RWPE2 (cell line): Measurements from ENCODE around the gene SLC39A2.

Source experiments
- ATAC-seq: fragments of 200-7000 bp; cut with Tn5 transposase; 3 replicates; pipeline ENCODE4 v1.9.1; 2021; ENCODE audit warnings: low read depth
- DNase-seq: peaks from one replicate; pipeline ENCODE4 v3.0.0-alpha.2; 2020; ENCODE audit warnings: low spot score
- H3K27ac ChIP-seq: fragments of 450-650 bp; 2 replicates; pipeline ENCODE4 v1.5.1; 2017; ENCODE audit warnings: mild to moderate bottlenecking; ENCODE audit not compliant: poor library complexity, severe bottlenecking
- H3K27me3 ChIP-seq: fragments of 250-450 bp; sonication (Bioruptor Pico); 2 replicates; pipeline ENCODE4 v1.5.1; 2021; ENCODE audit warnings: mild to moderate bottlenecking, moderate library complexity; ENCODE audit not compliant: insufficient read depth, poor library complexity, severe bottlenecking
- H3K36me3 ChIP-seq: fragments of 250-450 bp; sonication (Bioruptor Pico); 2 replicates; pipeline ENCODE4 v1.5.1; 2020; ENCODE audit warnings: low read depth, mild to moderate bottlenecking, moderate library complexity
- H3K4me1 ChIP-seq: fragments of 250-450 bp; sonication (Bioruptor Pico); 2 replicates; pipeline ENCODE4 v1.5.1; 2021; ENCODE audit warnings: mild to moderate bottlenecking, moderate library complexity; ENCODE audit not compliant: insufficient read depth, poor library complexity, severe bottlenecking
- H3K4me3 ChIP-seq: fragments of 250-450 bp; sonication (Bioruptor Pico); 2 replicates; pipeline ENCODE4 v1.5.1; 2021; ENCODE audit warnings: mild to moderate bottlenecking, moderate library complexity; ENCODE audit not compliant: severe bottlenecking
- H3K9me3 ChIP-seq: fragments of 250-450 bp; sonication (Bioruptor Pico); 2 replicates; pipeline ENCODE4 v1.5.1; 2021; ENCODE audit warnings: mild to moderate bottlenecking, moderate library complexity; ENCODE audit not compliant: severe bottlenecking
- TF ChIP-seq, protein P1 (sequence below): fragments of 450-650 bp; IDR thresholded peaks from one replicate; pipeline ENCODE4 v1.5.1; 2017; ENCODE audit warnings: mild to moderate bottlenecking, moderate library complexity; ENCODE audit not compliant: poor library complexity, severe bottlenecking

The SLC39A2 gene

GRCh38 chr14:21016413-21017190 lies 17.5 kb downstream of the SLC39A2 start:
- TF ChIP-seq, protein P1, sequence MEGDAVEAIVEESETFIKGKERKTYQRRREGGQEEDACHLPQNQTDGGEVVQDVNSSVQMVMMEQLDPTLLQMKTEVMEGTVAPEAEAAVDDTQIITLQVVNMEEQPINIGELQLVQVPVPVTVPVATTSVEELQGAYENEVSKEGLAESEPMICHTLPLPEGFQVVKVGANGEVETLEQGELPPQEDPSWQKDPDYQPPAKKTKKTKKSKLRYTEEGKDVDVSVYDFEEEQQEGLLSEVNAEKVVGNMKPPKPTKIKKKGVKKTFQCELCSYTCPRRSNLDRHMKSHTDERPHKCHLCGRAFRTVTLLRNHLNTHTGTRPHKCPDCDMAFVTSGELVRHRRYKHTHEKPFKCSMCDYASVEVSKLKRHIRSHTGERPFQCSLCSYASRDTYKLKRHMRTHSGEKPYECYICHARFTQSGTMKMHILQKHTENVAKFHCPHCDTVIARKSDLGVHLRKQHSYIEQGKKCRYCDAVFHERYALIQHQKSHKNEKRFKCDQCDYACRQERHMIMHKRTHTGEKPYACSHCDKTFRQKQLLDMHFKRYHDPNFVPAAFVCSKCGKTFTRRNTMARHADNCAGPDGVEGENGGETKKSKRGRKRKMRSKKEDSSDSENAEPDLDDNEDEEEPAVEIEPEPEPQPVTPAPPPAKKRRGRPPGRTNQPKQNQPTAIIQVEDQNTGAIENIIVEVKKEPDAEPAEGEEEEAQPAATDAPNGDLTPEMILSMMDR = no peak
- ATAC-seq = no peak
- Histone ChIP-seq H3K4me3 (no peak overlapping the region), H3K4me1 (no peaks in the 10 kb centered on the region), H3K9me3 (no peaks in the 10 kb centered on the region), H3K27me3 (no peaks in the 10 kb centered on the region), H3K36me3 (no peaks in the 10 kb centered on the region), H3K27ac (no peak overlapping the region)
- DNase-seq = no peak

GRCh38 chr14:21017528-21018245 lies 18.6 kb downstream of the SLC39A2 start:
- ATAC-seq (no peak), DNase-seq (no peak)
- TF ChIP-seq, protein P1 = no peak
- H3K27me3 ChIP-seq = no peaks in the 10 kb centered on the region
- no peak overlapping the region for H3K4me3 ChIP-seq
- H3K36me3 ChIP-seq = no peaks in the 10 kb centered on the region
- no peaks in the 10 kb centered on the region for H3K4me1 ChIP-seq
- no peaks in the 10 kb centered on the region for H3K9me3 ChIP-seq
- H3K27ac ChIP-seq = no peak overlapping the region

- TF ChIP-seq, protein P1 = no peak
- Histone ChIP-seq H3K9me3 (no peaks in the 10 kb centered on the region), H3K4me1 (no peaks in the 10 kb centered on the region), H3K4me3 (no peak overlapping the region), H3K27ac (no peak overlapping the region), H3K27me3 (no peaks in the 10 kb centered on the region), H3K36me3 (no peaks in the 10 kb centered on the region)
- DNase-seq (no peak), ATAC-seq (no peak)
Observed at GRCh38 chr14:21018286-21018685, 19.2 kb downstream of the SLC39A2 start.

GRCh38 chr14:21018781-21019180 lies 19.7 kb downstream of the SLC39A2 start:
- Histone ChIP-seq H3K4me1 (no peaks in the 10 kb centered on the region), H3K4me3 (no peak overlapping the region), H3K27ac (no peak overlapping the region), H3K27me3 (no peaks in the 10 kb centered on the region), H3K9me3 (no peaks in the 10 kb centered on the region), H3K36me3 (no peaks in the 10 kb centered on the region)
- TF ChIP-seq, protein P1 = no peak
- no peak for ATAC-seq
- no peak for DNase-seq

DNA sequence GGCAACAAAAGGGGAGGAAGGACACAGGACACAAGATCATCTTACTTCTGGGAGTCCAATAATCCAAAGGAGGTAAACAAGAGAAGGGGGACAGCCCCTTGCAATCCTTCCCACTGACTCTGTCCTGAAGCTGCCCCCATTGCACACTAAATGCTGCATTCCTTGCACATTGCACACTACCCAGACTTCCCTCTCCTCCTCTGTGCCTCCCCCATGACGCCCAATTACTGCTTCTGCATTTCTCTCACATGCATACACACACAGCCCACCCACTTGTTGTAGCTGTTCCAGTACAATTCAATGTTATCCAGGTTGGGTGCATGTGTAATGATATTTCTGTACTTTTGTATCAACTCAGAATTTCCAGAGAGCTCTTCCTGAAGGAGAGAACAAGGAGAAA lies 20.3 kb downstream of the SLC39A2 start:
- DNase-seq = no peak
- Histone ChIP-seq H3K4me1 (no peaks in the 10 kb centered on the region), H3K27ac (no peak overlapping the region), H3K4me3 (no peak overlapping the region), H3K36me3 (no peaks in the 10 kb centered on the region), H3K27me3 (no peaks in the 10 kb centered on the region), H3K9me3 (no peaks in the 10 kb centered on the region)
- TF ChIP-seq, protein P1 = no peak
- ATAC-seq = no peak
